ENCODE data around the gene KRTAP1-5. TPM values are rescaled to one million over a fixed set of nuclear protein-coding genes. Genes with fewer than 3 reads are reported as not detected.
"Not testable (repeated sequence)": the region's sequence is repeated elsewhere in the genome, so short reads cannot be mapped to it uniquely, and the experiment has no call there.

KRTAP1-5 gene
- total and polyA plus RNA-seq, 2 donors, result 0.05 TPM; not detected in 1

- WGBS, result 67% methylated on average over 1 of the region's 1 CpG
- Histone ChIP-seq H3K27ac (ENCODE audit: low read depth in 1 of 2, low read length in 1 of 2) (no peak overlapping the region), H3K9me3 (ENCODE audit: control insufficient read depth in 2 of 2, insufficient read depth in 1 of 2, low read length in 1 of 2) (no peaks in the 10 kb centered on the region), H3K4me1 (ENCODE audit: control insufficient read depth in 2 of 2, insufficient read depth in 2 of 2, low read length in 2 of 2) (no peaks in the 10 kb centered on the region), H3K27me3 (ENCODE audit: control insufficient read depth in 2 of 2, insufficient read depth in 1 of 2, low read length in 1 of 2) (peaks cover 0 to 6% of the 10 kb centered on the region in 2 donors), H3K36me3 (ENCODE audit: control insufficient read depth in 2 of 2, insufficient read depth in 2 of 2, low read length in 1 of 2) (no peaks in the 10 kb centered on the region), H3K4me3 (ENCODE audit: low read length in 2 of 2) (no peak overlapping the region)
- no peak for DNase-seq (ENCODE audit: low read depth in 6 of 9, low spot score in 9 of 9)
Observed at GRCh38 chr17:41064301-41064700, 37.3 kb upstream of the KRTAP1-5 start.

DNA sequence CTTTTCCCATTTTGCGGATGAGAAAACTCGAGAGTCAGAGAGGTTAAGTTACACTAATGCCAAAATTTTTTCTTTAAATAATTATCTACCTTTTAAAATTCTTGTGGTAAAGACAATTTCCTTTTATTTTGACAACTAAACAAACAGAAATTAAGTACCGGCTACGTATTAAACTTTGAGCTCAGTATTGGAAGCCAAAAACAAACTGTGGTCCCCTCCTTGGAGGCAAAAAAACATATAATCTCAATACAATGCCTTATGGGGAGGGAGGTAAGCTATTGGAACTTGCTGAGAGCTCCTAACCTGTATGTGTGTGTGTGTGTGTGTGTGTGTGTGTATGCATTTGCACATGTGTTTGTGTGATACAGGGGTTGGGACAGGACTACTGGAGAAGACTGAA is 36.4 kb upstream of the KRTAP1-5 start:
- Histone ChIP-seq H3K4me3 (ENCODE audit: low read length in 2 of 2) (no peak overlapping the region), H3K9me3 (ENCODE audit: control insufficient read depth in 2 of 2, insufficient read depth in 1 of 2, low read length in 1 of 2) (no peaks in the 10 kb centered on the region), H3K36me3 (ENCODE audit: control insufficient read depth in 2 of 2, insufficient read depth in 2 of 2, low read length in 1 of 2) (no peaks in the 10 kb centered on the region), H3K4me1 (ENCODE audit: control insufficient read depth in 2 of 2, insufficient read depth in 2 of 2, low read length in 2 of 2) (no peaks in the 10 kb centered on the region), H3K27me3 (ENCODE audit: control insufficient read depth in 2 of 2, insufficient read depth in 1 of 2, low read length in 1 of 2) (peaks cover 0 to 6% of the 10 kb centered on the region in 2 donors), H3K27ac (ENCODE audit: low read depth in 1 of 2, low read length in 1 of 2) (no peak overlapping the region)
- DNase-seq (ENCODE audit: low read depth in 6 of 9, low spot score in 9 of 9), result no peak
- WGBS, result 94% methylated on average over 4 of the region's 4 CpGs

- Histone ChIP-seq H3K36me3 (ENCODE audit: control insufficient read depth in 2 of 2, insufficient read depth in 2 of 2, low read length in 1 of 2) (no peaks in the 10 kb centered on the region), H3K4me3 (ENCODE audit: low read length in 2 of 2) (no peak overlapping the region), H3K9me3 (ENCODE audit: control insufficient read depth in 2 of 2, insufficient read depth in 1 of 2, low read length in 1 of 2) (no peaks in the 10 kb centered on the region), H3K27me3 (ENCODE audit: control insufficient read depth in 2 of 2, insufficient read depth in 1 of 2, low read length in 1 of 2) (peaks cover 0 to 6% of the 10 kb centered on the region in 2 donors), H3K4me1 (ENCODE audit: control insufficient read depth in 2 of 2, insufficient read depth in 2 of 2, low read length in 2 of 2) (no peaks in the 10 kb centered on the region), H3K27ac (ENCODE audit: low read depth in 1 of 2, low read length in 1 of 2) (no peak overlapping the region)
- no peak for DNase-seq (ENCODE audit: low read depth in 6 of 9, low spot score in 9 of 9)
- WGBS, result 91% methylated on average over 1 of the region's 1 CpG
Observed at GRCh38 chr17:41061964-41062363, 35.0 kb upstream of the KRTAP1-5 start.

GRCh38 chr17:41060052-41060604 is 33.1 kb upstream of the KRTAP1-5 start, which contains the start of gene KRTAP2-3:
Gene KRTAP2-3, minus strand, starts transcription at chr17:41060114. Its CDS starts 64 bp downstream, at chr17:41060050.
- H3K36me3 ChIP-seq (ENCODE audit: control insufficient read depth in 2 of 2, insufficient read depth in 2 of 2, low read length in 1 of 2), result no peaks in the 10 kb centered on the region
- H3K4me1 ChIP-seq (ENCODE audit: control insufficient read depth in 2 of 2, insufficient read depth in 2 of 2, low read length in 2 of 2), result no peaks in the 10 kb centered on the region
- no peak for DNase-seq (ENCODE audit: low read depth in 6 of 9, low spot score in 9 of 9)
- 82% methylated on average over 6 of the region's 6 CpGs for WGBS
- H3K27ac ChIP-seq (ENCODE audit: low read depth in 1 of 2, low read length in 1 of 2), result no peak within 1 kb of the TSS
- peaks cover 0 to 6% of the 10 kb centered on the region in 2 donors for H3K27me3 ChIP-seq (ENCODE audit: control insufficient read depth in 2 of 2, insufficient read depth in 1 of 2, low read length in 1 of 2)
- no peaks in the 10 kb centered on the region for H3K9me3 ChIP-seq (ENCODE audit: control insufficient read depth in 2 of 2, insufficient read depth in 1 of 2, low read length in 1 of 2)
- no peak within 1 kb of the TSS for H3K4me3 ChIP-seq (ENCODE audit: low read length in 2 of 2)

GRCh38 chr17:41059276-41060051 is 32.5 kb upstream of the KRTAP1-5 start:
- not testable (repeated sequence) for H3K4me3 ChIP-seq (ENCODE audit: low read length in 2 of 2); H3K27me3 ChIP-seq (ENCODE audit: control insufficient read depth in 2 of 2, insufficient read depth in 1 of 2, low read length in 1 of 2); H3K27ac ChIP-seq (ENCODE audit: low read depth in 1 of 2, low read length in 1 of 2); DNase-seq (ENCODE audit: low read depth in 6 of 9, low spot score in 9 of 9); H3K9me3 ChIP-seq (ENCODE audit: control insufficient read depth in 2 of 2, insufficient read depth in 1 of 2, low read length in 1 of 2); H3K4me1 ChIP-seq (ENCODE audit: control insufficient read depth in 2 of 2, insufficient read depth in 2 of 2, low read length in 2 of 2); H3K36me3 ChIP-seq (ENCODE audit: control insufficient read depth in 2 of 2, insufficient read depth in 2 of 2, low read length in 1 of 2)
- WGBS, result 62% methylated on average over 10 of the region's 31 CpGs

GRCh38 chr17:41058741-41059140 is 31.7 kb upstream of the KRTAP1-5 start:
- H3K36me3 ChIP-seq (ENCODE audit: control insufficient read depth in 2 of 2, insufficient read depth in 2 of 2, low read length in 1 of 2), result no peaks in the 10 kb centered on the region
- no peaks in the 10 kb centered on the region for H3K4me1 ChIP-seq (ENCODE audit: control insufficient read depth in 2 of 2, insufficient read depth in 2 of 2, low read length in 2 of 2)
- 98% methylated on average over 5 of the region's 5 CpGs for WGBS

DNA sequence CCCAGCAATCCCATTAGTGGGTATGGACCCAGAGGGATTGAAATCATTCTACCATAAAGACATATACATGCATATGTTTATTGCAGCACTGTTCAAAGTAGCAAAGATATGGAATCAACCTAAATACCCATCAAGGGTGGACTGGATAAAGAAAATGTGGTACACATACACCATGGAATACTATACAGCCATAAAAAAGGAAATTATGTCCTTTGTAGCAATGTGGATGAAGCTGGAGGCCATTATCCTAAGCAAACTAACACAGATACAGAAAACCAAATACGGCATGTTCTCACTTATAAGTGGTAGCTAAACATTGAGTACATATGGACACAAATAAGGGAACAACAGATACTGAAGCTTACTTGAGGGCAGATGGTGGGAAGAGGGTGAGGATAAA is 30.5 kb upstream of the KRTAP1-5 start:
- no peaks in the 10 kb centered on the region for H3K9me3 ChIP-seq (ENCODE audit: control insufficient read depth in 2 of 2, insufficient read depth in 1 of 2, low read length in 1 of 2)
- peaks cover 0 to 6% of the 10 kb centered on the region in 2 donors for H3K27me3 ChIP-seq (ENCODE audit: control insufficient read depth in 2 of 2, insufficient read depth in 1 of 2, low read length in 1 of 2)
- no peak for DNase-seq (ENCODE audit: low read depth in 6 of 9, low spot score in 9 of 9)
- no peaks in the 10 kb centered on the region for H3K36me3 ChIP-seq (ENCODE audit: control insufficient read depth in 2 of 2, insufficient read depth in 2 of 2, low read length in 1 of 2)
- no peaks in the 10 kb centered on the region for H3K4me1 ChIP-seq (ENCODE audit: control insufficient read depth in 2 of 2, insufficient read depth in 2 of 2, low read length in 2 of 2)
- 95% methylated on average over 1 of the region's 1 CpG for WGBS
- no peak overlapping the region for H3K27ac ChIP-seq (ENCODE audit: low read depth in 1 of 2, low read length in 1 of 2)
- H3K4me3 ChIP-seq (ENCODE audit: low read length in 2 of 2), result no peak overlapping the region

More at GRCh38 chr17:41058741-41059140, 31.7 kb upstream of the KRTAP1-5 start:
- H3K4me3 ChIP-seq (ENCODE audit: low read length in 2 of 2), result no peak overlapping the region
- H3K27me3 ChIP-seq (ENCODE audit: control insufficient read depth in 2 of 2, insufficient read depth in 1 of 2, low read length in 1 of 2), result peaks cover 0 to 6% of the 10 kb centered on the region in 2 donors
- H3K27ac ChIP-seq (ENCODE audit: low read depth in 1 of 2, low read length in 1 of 2), result no peak overlapping the region
- no peak for DNase-seq (ENCODE audit: low read depth in 6 of 9, low spot score in 9 of 9)
- no peaks in the 10 kb centered on the region for H3K9me3 ChIP-seq (ENCODE audit: control insufficient read depth in 2 of 2, insufficient read depth in 1 of 2, low read length in 1 of 2)

- not testable (repeated sequence) for DNase-seq (ENCODE audit: low read depth in 6 of 9, low spot score in 9 of 9); H3K36me3 ChIP-seq (ENCODE audit: control insufficient read depth in 2 of 2, insufficient read depth in 2 of 2, low read length in 1 of 2); H3K4me3 ChIP-seq (ENCODE audit: low read length in 2 of 2); H3K9me3 ChIP-seq (ENCODE audit: control insufficient read depth in 2 of 2, insufficient read depth in 1 of 2, low read length in 1 of 2); H3K4me1 ChIP-seq (ENCODE audit: control insufficient read depth in 2 of 2, insufficient read depth in 2 of 2, low read length in 2 of 2); H3K27ac ChIP-seq (ENCODE audit: low read depth in 1 of 2, low read length in 1 of 2); H3K27me3 ChIP-seq (ENCODE audit: control insufficient read depth in 2 of 2, insufficient read depth in 1 of 2, low read length in 1 of 2)
- 97% methylated on average over 1 of the region's 6 CpGs for WGBS
Observed at GRCh38 chr17:41055130-41055529, 28.1 kb upstream of the KRTAP1-5 start, which contains the start of gene KRTAP2-2. Gene KRTAP2-2, minus strand, starts transcription at chr17:41055230. Its CDS starts 19 bp downstream, at chr17:41055211.

- not testable (repeated sequence) for H3K27ac ChIP-seq (ENCODE audit: low read depth in 1 of 2, low read length in 1 of 2); DNase-seq (ENCODE audit: low read depth in 6 of 9, low spot score in 9 of 9); H3K4me1 ChIP-seq (ENCODE audit: control insufficient read depth in 2 of 2, insufficient read depth in 2 of 2, low read length in 2 of 2); H3K27me3 ChIP-seq (ENCODE audit: control insufficient read depth in 2 of 2, insufficient read depth in 1 of 2, low read length in 1 of 2); H3K4me3 ChIP-seq (ENCODE audit: low read length in 2 of 2); H3K36me3 ChIP-seq (ENCODE audit: control insufficient read depth in 2 of 2, insufficient read depth in 2 of 2, low read length in 1 of 2); H3K9me3 ChIP-seq (ENCODE audit: control insufficient read depth in 2 of 2, insufficient read depth in 1 of 2, low read length in 1 of 2)
- WGBS, result 87% methylated on average over 9 of the region's 9 CpGs
Observed at GRCh38 chr17:41054556-41054955, 27.5 kb upstream of the KRTAP1-5 start.
